GM12872 (cell line): ENCODE measurements around the gene NBEAL1.

ENCODE experiments used
- TF ChIP-seq, protein P1 (sequence below): IDR thresholded peaks from 3 replicates; pipeline ENCODE4 v1.5.1; 2011; ENCODE audit warnings: low read depth, mild to moderate bottlenecking, low read length, moderate library complexity; ENCODE audit not compliant: insufficient read depth

Gene NBEAL1

DNA sequence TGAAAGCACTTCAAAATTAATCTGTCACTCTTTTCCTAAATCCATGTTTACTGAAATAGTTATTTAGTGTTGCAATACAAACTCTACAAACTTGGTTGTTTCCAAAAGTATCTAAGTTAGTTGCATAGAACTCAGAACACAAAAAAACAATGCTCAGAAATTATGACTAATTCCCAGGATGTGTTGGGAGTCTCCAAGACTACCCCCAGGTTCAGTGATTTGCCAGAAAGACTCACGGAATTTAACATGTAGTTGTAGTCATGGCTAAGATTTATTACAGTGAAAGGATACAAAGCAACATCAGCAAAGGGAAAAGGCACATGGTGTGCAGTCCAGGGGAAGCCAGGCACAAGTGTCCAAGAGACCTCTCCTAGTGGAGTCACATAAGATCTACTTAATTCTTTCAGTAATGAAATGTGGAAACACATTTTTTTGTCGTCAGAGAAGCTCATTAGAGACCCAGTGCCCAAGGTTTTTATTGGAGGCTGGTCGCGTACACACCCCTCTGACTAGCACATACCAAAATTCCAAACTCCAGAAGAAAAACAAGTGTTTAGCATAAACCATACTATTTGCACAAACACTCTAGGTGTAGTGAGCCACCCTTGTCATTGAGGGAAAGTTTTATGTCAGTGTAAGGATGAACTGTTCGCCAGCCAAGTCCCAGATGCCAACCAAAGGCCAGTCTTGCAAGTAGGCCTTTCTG lies 180.8 kb downstream of the NBEAL1 start:
- TF ChIP-seq, protein P1, sequence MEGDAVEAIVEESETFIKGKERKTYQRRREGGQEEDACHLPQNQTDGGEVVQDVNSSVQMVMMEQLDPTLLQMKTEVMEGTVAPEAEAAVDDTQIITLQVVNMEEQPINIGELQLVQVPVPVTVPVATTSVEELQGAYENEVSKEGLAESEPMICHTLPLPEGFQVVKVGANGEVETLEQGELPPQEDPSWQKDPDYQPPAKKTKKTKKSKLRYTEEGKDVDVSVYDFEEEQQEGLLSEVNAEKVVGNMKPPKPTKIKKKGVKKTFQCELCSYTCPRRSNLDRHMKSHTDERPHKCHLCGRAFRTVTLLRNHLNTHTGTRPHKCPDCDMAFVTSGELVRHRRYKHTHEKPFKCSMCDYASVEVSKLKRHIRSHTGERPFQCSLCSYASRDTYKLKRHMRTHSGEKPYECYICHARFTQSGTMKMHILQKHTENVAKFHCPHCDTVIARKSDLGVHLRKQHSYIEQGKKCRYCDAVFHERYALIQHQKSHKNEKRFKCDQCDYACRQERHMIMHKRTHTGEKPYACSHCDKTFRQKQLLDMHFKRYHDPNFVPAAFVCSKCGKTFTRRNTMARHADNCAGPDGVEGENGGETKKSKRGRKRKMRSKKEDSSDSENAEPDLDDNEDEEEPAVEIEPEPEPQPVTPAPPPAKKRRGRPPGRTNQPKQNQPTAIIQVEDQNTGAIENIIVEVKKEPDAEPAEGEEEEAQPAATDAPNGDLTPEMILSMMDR = no peak

DNA sequence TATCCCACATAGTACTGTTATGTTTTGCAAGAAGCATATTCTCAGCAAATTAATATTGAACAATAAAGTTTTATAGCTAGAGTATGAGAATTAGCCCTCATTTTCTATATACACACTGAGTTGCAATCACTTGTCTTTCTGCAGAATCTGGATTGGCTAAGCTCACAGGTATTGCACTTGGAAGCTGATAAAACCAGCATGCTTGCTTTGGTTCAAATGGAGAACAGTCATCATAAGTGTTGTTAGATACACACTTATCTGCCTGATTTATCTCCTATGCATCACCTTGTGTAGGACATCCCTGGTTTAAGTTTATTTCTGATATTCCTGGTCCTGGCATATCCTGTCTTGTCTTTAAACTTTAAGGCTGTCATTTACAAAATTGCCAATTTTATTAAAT lies 186.2 kb downstream of the NBEAL1 start:
- TF ChIP-seq, protein P1 = no peak

DNA sequence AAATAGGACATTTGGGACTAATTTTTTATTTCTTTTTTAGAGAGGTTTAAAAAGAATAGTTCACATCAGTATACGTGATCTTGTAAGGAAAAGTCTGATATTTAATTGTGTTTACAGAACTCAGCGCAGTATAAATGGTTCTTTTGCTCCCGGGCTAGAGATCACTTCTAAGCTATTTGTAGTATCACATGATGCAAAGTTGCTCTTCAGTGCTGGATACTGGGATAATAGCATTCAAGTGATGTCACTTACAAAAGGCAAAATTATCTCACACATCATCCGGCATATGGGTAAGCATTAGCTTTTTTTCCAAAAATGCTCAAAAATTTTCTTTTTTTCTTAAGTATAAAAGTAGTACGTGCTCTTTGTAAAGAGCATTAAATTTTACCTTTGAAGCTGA lies 186.8 kb downstream of the NBEAL1 start:
- TF ChIP-seq, protein P1 = no peak

DNA sequence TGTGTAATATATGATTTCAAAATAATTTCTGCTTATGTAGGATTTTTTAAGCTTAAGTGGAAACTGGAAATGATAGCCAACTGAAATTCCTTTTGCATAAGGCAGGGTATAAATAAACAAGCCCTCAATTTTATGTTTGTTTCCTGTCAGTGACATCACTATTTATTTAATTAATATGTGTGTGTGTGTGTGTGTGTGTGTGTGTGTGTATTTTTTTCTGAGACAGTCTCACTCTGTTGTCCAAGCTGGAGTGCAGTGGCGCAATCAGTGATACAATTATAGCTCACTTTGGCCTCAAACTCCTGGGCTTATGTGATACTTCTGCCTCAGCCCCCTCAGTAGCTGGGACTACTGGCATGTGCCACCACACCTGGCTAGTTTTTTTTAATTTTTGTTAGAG lies 194.9 kb downstream of the NBEAL1 start:
- TF ChIP-seq, protein P1 = no peak

DNA sequence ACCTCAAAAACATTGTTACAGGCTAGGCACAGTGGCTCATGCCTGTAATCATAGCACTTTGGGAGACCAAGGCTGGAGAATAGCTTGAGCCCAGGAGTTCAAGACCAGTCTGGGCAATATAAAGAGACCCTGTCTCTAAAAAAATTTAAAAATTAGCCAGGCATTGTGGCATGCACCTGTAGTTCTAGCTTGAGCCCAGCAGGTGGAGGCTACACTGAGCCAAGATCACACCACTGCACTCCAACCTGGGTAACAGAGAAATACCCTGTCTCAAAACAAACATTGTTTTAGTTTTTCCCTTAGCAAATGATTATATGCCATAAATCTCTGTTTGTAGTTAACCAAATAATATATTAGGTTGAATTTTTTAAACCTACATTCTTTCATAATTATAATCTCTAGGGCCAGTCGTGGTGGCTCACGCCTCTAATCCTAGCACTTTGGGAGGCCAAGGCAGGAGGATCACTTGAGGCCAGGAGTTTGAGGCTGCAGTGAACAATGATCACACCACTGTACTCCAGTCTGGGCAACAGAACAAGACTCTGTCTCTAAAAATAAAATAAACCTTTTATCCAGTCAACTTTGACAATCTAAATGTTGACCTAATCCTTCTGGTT lies 210.9 kb downstream of the NBEAL1 start:
- TF ChIP-seq, protein P1 = peak; percentile 84

DNA sequence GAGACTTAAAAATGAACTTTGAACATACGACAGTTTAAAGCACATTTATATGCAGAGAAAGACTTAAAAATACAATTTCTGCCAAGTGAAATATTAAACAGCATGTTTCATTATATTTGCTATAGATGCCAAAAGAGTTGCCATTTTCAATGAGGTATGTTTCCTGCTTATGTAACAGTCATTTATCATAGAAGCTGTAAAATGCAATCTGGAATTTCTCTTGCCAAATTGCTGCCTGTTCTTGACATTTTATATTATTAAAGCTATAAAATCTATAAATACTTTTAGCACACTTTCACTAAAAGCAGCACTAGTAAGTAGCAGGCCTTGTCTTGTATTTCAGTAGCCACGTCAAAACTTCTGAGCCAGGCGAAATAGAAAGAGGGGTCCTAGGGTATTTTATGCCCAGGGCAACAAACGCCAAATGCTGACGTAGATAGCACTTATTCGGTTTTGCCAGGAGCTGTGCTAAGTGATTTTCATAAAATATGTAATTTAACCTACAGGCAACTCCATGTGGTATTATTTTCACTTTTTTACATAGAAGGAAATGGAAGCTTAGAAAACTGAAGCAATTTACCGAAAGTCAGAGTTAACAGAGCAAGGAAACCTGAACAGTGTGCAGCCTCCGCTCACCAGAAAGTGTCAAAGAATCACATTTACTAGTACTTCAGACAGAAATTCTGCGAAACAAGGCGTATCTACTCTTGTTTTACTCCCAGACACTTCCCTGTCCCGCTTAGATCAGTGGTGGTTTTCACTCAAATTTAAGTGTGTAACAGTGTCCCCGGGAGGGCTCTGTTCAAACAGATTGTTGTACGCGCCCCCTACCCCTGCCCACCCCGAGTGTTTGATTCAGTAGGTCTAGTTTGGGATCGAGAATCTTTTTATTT lies 222.9 kb downstream of the NBEAL1 start:
- TF ChIP-seq, protein P1 = no peak

DNA sequence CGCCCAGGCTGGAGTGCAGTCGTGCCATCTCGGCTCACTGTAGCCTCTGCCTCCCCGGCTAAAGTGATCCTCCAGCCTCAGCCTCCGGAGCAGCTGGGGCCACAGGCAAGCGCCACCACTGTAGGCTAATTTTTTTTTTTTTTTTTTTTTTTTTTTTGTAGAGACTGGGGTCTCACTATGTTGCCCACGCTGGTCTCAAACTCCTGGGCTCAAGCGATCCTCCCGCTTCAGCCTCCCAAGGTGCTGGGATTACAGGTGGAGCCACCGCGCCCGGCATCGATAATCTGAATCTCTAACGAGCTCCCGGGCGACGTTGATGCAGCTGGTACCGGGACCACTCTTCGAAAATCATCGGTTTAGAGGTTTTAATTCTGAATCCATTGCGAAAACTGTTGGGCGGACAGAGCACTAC lies 223.6 kb downstream of the NBEAL1 start:
- TF ChIP-seq, protein P1 = no peak
